ENCODE data around the gene EIF5B.

DNA sequence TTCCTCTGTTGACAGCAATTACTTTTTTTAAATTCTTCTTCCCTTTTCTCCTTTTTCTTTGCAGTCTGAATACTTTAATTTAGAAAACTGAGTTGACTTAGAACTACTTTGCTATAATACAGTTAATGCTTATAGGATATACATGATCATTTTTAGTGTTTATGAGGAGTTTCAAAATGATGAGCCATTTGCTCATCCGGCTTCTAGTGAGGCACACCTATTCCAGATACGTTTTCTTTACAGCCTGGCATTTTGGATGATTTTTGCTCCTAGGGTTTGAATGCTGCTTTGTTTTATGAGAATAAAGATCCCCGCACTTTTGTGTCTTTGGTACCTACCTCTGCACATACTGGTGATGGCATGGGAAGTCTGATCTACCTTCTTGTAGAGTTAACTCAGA lies 52.8 kb downstream of the EIF5B start:
- TF ChIP-seq, protein P1, sequence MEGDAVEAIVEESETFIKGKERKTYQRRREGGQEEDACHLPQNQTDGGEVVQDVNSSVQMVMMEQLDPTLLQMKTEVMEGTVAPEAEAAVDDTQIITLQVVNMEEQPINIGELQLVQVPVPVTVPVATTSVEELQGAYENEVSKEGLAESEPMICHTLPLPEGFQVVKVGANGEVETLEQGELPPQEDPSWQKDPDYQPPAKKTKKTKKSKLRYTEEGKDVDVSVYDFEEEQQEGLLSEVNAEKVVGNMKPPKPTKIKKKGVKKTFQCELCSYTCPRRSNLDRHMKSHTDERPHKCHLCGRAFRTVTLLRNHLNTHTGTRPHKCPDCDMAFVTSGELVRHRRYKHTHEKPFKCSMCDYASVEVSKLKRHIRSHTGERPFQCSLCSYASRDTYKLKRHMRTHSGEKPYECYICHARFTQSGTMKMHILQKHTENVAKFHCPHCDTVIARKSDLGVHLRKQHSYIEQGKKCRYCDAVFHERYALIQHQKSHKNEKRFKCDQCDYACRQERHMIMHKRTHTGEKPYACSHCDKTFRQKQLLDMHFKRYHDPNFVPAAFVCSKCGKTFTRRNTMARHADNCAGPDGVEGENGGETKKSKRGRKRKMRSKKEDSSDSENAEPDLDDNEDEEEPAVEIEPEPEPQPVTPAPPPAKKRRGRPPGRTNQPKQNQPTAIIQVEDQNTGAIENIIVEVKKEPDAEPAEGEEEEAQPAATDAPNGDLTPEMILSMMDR (IDR thresholded peaks at IDR 0.05), result no peak
- TF ChIP-seq POLR2AphosphoS5 (IDR thresholded peaks at IDR 0.05), result no peak

Measured in breast epithelium (tissue), 3 donors.